ENCODE data around the gene BICC1.

Gene BICC1

GRCh38 chr10:58782876-58783851 is 270.5 kb downstream of the BICC1 start:
- no peak for DNase-seq (ENCODE audit: low read depth)

- DNase-seq (ENCODE audit: low read depth) = no peak
These were observed 271.7 kb downstream of the BICC1 start for GRCh38 chr10:58784361-58784760.

- DNase-seq (ENCODE audit: low read depth) = no peak
These were observed 272.7 kb downstream of the BICC1 start for GRCh38 chr10:58785354-58785753.

GRCh38 chr10:58791137-58791536 is 278.5 kb downstream of the BICC1 start:
- DNase-seq (ENCODE audit: low read depth) = no peak

- DNase-seq (ENCODE audit: low read depth) = no peak
These were observed 282.9 kb downstream of the BICC1 start for GRCh38 chr10:58795560-58795959.

- no peak for DNase-seq (ENCODE audit: low read depth)
These were observed 283.6 kb downstream of the BICC1 start for GRCh38 chr10:58796242-58796641.

- no peak for DNase-seq (ENCODE audit: low read depth)
These were observed 284.2 kb downstream of the BICC1 start for GRCh38 chr10:58796824-58797223.

GRCh38 chr10:58797356-58797755 is 284.7 kb downstream of the BICC1 start:
- no peak for DNase-seq (ENCODE audit: low read depth)

GRCh38 chr10:58802047-58802446 is 289.4 kb downstream of the BICC1 start:
- no peak for DNase-seq (ENCODE audit: low read depth)

- no peak for DNase-seq (ENCODE audit: low read depth)
These were observed 293.7 kb downstream of the BICC1 start for GRCh38 chr10:58806323-58806722.

GRCh38 chr10:58806970-58807628 is 294.4 kb downstream of the BICC1 start:
- no peak for DNase-seq (ENCODE audit: low read depth)

- no peak for DNase-seq (ENCODE audit: low read depth)
These were observed 295.0 kb downstream of the BICC1 start for GRCh38 chr10:58807629-58808022.

GRCh38 chr10:58810751-58811150 is 298.1 kb downstream of the BICC1 start:
- DNase-seq (ENCODE audit: low read depth) = no peak

- DNase-seq (ENCODE audit: low read depth) = no peak
These were observed 300.9 kb downstream of the BICC1 start for GRCh38 chr10:58813573-58813972.

- DNase-seq (ENCODE audit: low read depth) = no peak
These were observed 304.7 kb downstream of the BICC1 start for GRCh38 chr10:58817201-58817846.

- DNase-seq (ENCODE audit: low read depth) = no peak
These were observed 306.2 kb downstream of the BICC1 start for GRCh38 chr10:58818900-58819299.

- no peak for DNase-seq (ENCODE audit: low read depth)
These were observed 307.7 kb downstream of the BICC1 start for GRCh38 chr10:58820386-58820785.

GRCh38 chr10:58820861-58821751 is 308.4 kb downstream of the BICC1 start:
- DNase-seq (ENCODE audit: low read depth) = no peak

GRCh38 chr10:58821752-58822056 is 309.0 kb downstream of the BICC1 start:
- no peak for DNase-seq (ENCODE audit: low read depth)

GRCh38 chr10:58823983-58824382 is 311.3 kb downstream of the BICC1 start:
- DNase-seq (ENCODE audit: low read depth) = no peak

GRCh38 chr10:58824396-58824795 is 311.7 kb downstream of the BICC1 start:
- DNase-seq (ENCODE audit: low read depth) = no peak

GRCh38 chr10:58826694-58827093 is 314.0 kb downstream of the BICC1 start:
- no peak for DNase-seq (ENCODE audit: low read depth)

Data from activated T-cell treated with anti-CD3 and anti-CD28 coated beads for 1 hour (primary cell).